K562 (cell line): ENCODE measurements around the gene FOXI1. TPM values are rescaled to one million over a fixed set of nuclear protein-coding genes. Genes with fewer than 3 reads are reported as not detected.

Experiments
- ATAC-seq: fragments of 200-7000 bp; cut with Tn5 transposase; 3 replicates; pipeline ENCODE4 v1.9.1; 2020; ENCODE audit warnings: moderate library complexity
- BruUV-seq: library from RNA; stranded (reverse); fragments of 400-500 nt; replicated peaks from 2 replicates; lab custom pipeline; 2021; lab: Mats Ljungman, UMichigan
- CTCF ChIA-PET: fragments of 300-600 bp; formaldehyde crosslinking; extraction: SDS; loops from one replicate; lab custom pipeline; 2021; ENCODE audit warnings: low intra/inter-chr PET ratio; lab: Yijun Ruan, JAX
- POLR2A ChIA-PET: fragments of 300-600, 350-650 bp; sonication (Branson Sonifier 250); formaldehyde crosslinking; extraction: SDS; loops from one replicate; lab custom pipeline; 2021; ENCODE audit warnings: antibody characterized with exemption, inconsistent platforms; lab: Yijun Ruan, JAX
- DNase-seq, 4 experiments: peaks; one replicate each; pipeline versions ENCODE4 v3.0.0 to v3.0.0-alpha.2; 2011 to 2018; ENCODE audit warnings: low spot score in 3 of 4, mixed read lengths in 3 of 4; ENCODE audit errors: extremely low read depth in 1 of 4
- FAIRE-seq: peaks from 2 replicates; lab custom pipeline; 2011; peaks lifted over from hg19 to GRCh38; lab: Jason Lieb, UNC
- H2AFZ ChIP-seq: 2 replicates; pipeline ENCODE4 v1.6.0; 2011; ENCODE audit warnings: low read depth, low read length, control low read depth, inconsistent platforms
- H3K27ac ChIP-seq: fragments of 200-600 bp; 3 replicates; pipeline ENCODE4 v1.8.0; 2011; ENCODE audit warnings: low read depth, mild to moderate bottlenecking, control low read depth, inconsistent platforms, low read length, moderate library complexity, mixed read lengths; ENCODE audit errors: extremely low read depth
- H3K27me3 ChIP-seq, 2 experiments: fragments of 300-600 bp in 1 of 2; 2 replicates in 1 of 2; 3 replicates in 1 of 2; pipeline versions ENCODE4 v1.6.0 to v1.8.0; 2011; ENCODE audit warnings: inconsistent platforms in 2 of 2, low read length in 2 of 2, mild to moderate bottlenecking in 1 of 2, mixed read lengths in 1 of 2, moderate library complexity in 1 of 2; ENCODE audit not compliant: control insufficient read depth in 2 of 2, insufficient read depth in 2 of 2
- H3K36me3 ChIP-seq: fragments of 300-600 bp; 3 replicates; pipeline ENCODE4 v1.8.0; 2011; ENCODE audit warnings: mild to moderate bottlenecking, low read length, inconsistent platforms; ENCODE audit not compliant: control insufficient read depth, insufficient read depth
- H3K4me1 ChIP-seq, 2 experiments: fragments of 200-600 bp in 1 of 2; replicated peaks in 1 of 2; 2 replicates in 1 of 2; 3 replicates in 1 of 2; pipeline versions ENCODE4 v1.5.1 to v1.8.0; 2011; ENCODE audit warnings: inconsistent platforms in 2 of 2, low read length in 2 of 2, mild to moderate bottlenecking in 1 of 2, mixed read lengths in 1 of 2, moderate library complexity in 1 of 2; ENCODE audit not compliant: control insufficient read depth in 2 of 2, insufficient read depth in 2 of 2
- H3K4me2 ChIP-seq: 2 replicates; pipeline ENCODE4 v1.6.1; 2011; ENCODE audit warnings: low read length, control low read depth, inconsistent platforms, mixed read lengths; ENCODE audit not compliant: insufficient read depth
- H3K4me3 ChIP-seq: fragments of 200-600 bp; sonication (generic), shearing (Covaris generic); 2 replicates; pipeline ENCODE4 v1.5.1; 2016; ENCODE audit warnings: control low read depth, inconsistent platforms
- H3K79me2 ChIP-seq: fragments of 200-600 bp; 3 replicates; pipeline ENCODE4 v1.8.0; 2011; ENCODE audit warnings: low read length, inconsistent platforms; ENCODE audit not compliant: control insufficient read depth, insufficient read depth
- H3K9ac ChIP-seq, 2 experiments: 2 replicates each; pipeline versions ENCODE4 v1.6.0 to v1.6.1; 2011; ENCODE audit warnings: low read depth in 2 of 2, low read length in 2 of 2, control low read depth in 1 of 2, inconsistent platforms in 1 of 2, mild to moderate bottlenecking in 1 of 2, mixed read lengths in 1 of 2; ENCODE audit not compliant: insufficient read depth in 1 of 2
- H3K9me1 ChIP-seq: one replicate; pipeline ENCODE4 v1.6.0; 2011; ENCODE audit warnings: inconsistent platforms, mild to moderate bottlenecking, low read length, moderate library complexity; ENCODE audit not compliant: control insufficient read depth, insufficient read depth
- H3K9me3 ChIP-seq: replicated peaks from 2 replicates; pipeline ENCODE4 v1.5.1; 2011; ENCODE audit warnings: low read depth, low read length, inconsistent platforms; ENCODE audit not compliant: control insufficient read depth, insufficient read depth
- H4K20me1 ChIP-seq: replicated peaks from 2 replicates; pipeline ENCODE4 v1.6.1; 2011; ENCODE audit warnings: low read length, inconsistent platforms, mixed read lengths; ENCODE audit not compliant: control insufficient read depth, insufficient read depth
- C11orf30 ChIP-seq: fragments of 450-650 bp; IDR thresholded peaks from 2 replicates; pipeline ENCODE4 v1.6.1; 2016; ENCODE audit warnings: low read depth, mild to moderate bottlenecking
- CHAMP1 ChIP-seq: fragments of 450-650 bp; IDR thresholded peaks from 2 replicates; pipeline ENCODE4 v1.6.1; 2016; ENCODE audit warnings: mild to moderate bottlenecking
- CHD2 ChIP-seq: IDR thresholded peaks from 2 replicates; pipeline ENCODE4 v1.6.1; 2011; ENCODE audit warnings: low read depth, low read length
- PTBP1 ChIP-seq: fragments of 200-400 bp; formaldehyde crosslinking; IDR thresholded peaks from 2 replicates; pipeline ENCODE4 v1.6.1; 2017; ENCODE audit warnings: low read depth, low read length
- PTRF ChIP-seq: fragments of 450-650 bp; IDR thresholded peaks from 2 replicates; pipeline ENCODE4 v1.6.1; 2016; ENCODE audit warnings: mild to moderate bottlenecking, missing genetic modification characterization, missing compliant biosample characterization
- RAD21 ChIP-seq, 2 experiments: fragments of 250-450 bp in 1 of 2; fragments of 450-650 bp in 1 of 2; sonication (Bioruptor Pico) in 1 of 2; formaldehyde crosslinking in 1 of 2; IDR thresholded peaks in 1 of 2; conservative IDR thresholded peaks in 1 of 2; 2 replicates each; pipeline versions ENCODE4 v1.4.0 to v1.8.0; 2020 to 2022; ENCODE audit warnings: mild to moderate bottlenecking in 2 of 2, moderate library complexity in 1 of 2
- SP2 ChIP-seq: IDR thresholded peaks from 2 replicates; pipeline ENCODE4 v1.6.1; 2011; ENCODE audit warnings: mild to moderate bottlenecking, low read depth, low read length, moderate library complexity; ENCODE audit not compliant: poor library complexity, severe bottlenecking; ENCODE audit errors: extremely low read depth
- U2AF1 ChIP-seq: fragments of 200-400 bp; formaldehyde crosslinking; optimal IDR thresholded peaks from 2 replicates; pipeline ENCODE3; 2017; ENCODE audit warnings: mild to moderate bottlenecking, low read depth, low read length, moderate library complexity
- WGBS: fragments of 100-300 bp; shearing (Covaris generic); methylation state at CpG from one replicate; pipeline ENCODE4 v1.1.6; 2016; ENCODE audit warnings: low coverage, mixed read lengths; ENCODE audit not compliant: insufficient coverage; ENCODE audit errors: missing lambda C conversion rate; 5-methylcytosine and 5-hydroxymethylcytosine counted together
- in situ Hi-C: fragments of 300-500 bp; cut with MboI; formaldehyde crosslinking; loops from 4 replicates; pipeline ENCODE4 v1.15.0; 2018; ENCODE audit warnings: inconsistent platforms, mixed read lengths
- intact Hi-C: fragments of 100-400 bp; cut with micrococcal nuclease; formaldehyde crosslinking; loops from 2 replicates; pipeline ENCODE4 v1.14.2; 2022
- polyA plus RNA-seq, 8 experiments: library from polyadenylated mRNA; depleted of rRNA in 4 of 8; stranded (reverse) in 5 of 8; unstranded in 3 of 8; fragments of >200 nt; fragmentation: Nextera tagmentation in 2 of 8; fragmentation: Illumina TruSeq in 1 of 8; extraction: Ambion mirVana in 2 of 8; extraction: Trizol in 1 of 8; gene quantifications; 2 replicates each; pipeline versions ENCODE4 v1.2.1 to v1.2.3, GENCODE V29; 2011 to 2014; ENCODE audit warnings: inconsistent platforms in 1 of 8, missing spikeins in 1 of 8
- total RNA-seq, 7 experiments: library from RNA; depleted of rRNA in 6 of 7; stranded (reverse); fragments of >200 nt in 6 of 7; fragmentation: Illumina TruSeq in 2 of 7; extraction: Trizol in 2 of 7; gene quantifications; 2 replicates each; pipeline versions ENCODE4 v1.2.1 to v1.2.3, GENCODE V29; 2011 to 2021; ENCODE audit warnings: low replicate concordance in 1 of 7
- TF ChIP-seq, protein P1 (sequence below): fragments of 450-650 bp; IDR thresholded peaks from 2 replicates; pipeline ENCODE4 v1.6.1; 2018; ENCODE audit not compliant: partially characterized antibody
- TF ChIP-seq, protein P2 (sequence below): fragments of 450-650 bp; IDR thresholded peaks from 2 replicates; pipeline ENCODE4 v1.7.1; 2018; ENCODE audit warnings: mild to moderate bottlenecking, low read depth; ENCODE audit not compliant: partially characterized antibody

The FOXI1 gene
- total and polyA plus RNA-seq, 9 of the 15 experiments (the other 6 are each of a cell fraction or from before 2014, with no cell fraction given), result not detected

- TF ChIP-seq RAD21 (CRISPR knock-in tag; conservative IDR thresholded peaks at IDR 0.05 in 1 of 2, IDR thresholded peaks at IDR 0.05 in 1 of 2) (no peak), PTBP1 (no peak), SP2 (no peak)
- TF ChIP-seq, protein P1, sequence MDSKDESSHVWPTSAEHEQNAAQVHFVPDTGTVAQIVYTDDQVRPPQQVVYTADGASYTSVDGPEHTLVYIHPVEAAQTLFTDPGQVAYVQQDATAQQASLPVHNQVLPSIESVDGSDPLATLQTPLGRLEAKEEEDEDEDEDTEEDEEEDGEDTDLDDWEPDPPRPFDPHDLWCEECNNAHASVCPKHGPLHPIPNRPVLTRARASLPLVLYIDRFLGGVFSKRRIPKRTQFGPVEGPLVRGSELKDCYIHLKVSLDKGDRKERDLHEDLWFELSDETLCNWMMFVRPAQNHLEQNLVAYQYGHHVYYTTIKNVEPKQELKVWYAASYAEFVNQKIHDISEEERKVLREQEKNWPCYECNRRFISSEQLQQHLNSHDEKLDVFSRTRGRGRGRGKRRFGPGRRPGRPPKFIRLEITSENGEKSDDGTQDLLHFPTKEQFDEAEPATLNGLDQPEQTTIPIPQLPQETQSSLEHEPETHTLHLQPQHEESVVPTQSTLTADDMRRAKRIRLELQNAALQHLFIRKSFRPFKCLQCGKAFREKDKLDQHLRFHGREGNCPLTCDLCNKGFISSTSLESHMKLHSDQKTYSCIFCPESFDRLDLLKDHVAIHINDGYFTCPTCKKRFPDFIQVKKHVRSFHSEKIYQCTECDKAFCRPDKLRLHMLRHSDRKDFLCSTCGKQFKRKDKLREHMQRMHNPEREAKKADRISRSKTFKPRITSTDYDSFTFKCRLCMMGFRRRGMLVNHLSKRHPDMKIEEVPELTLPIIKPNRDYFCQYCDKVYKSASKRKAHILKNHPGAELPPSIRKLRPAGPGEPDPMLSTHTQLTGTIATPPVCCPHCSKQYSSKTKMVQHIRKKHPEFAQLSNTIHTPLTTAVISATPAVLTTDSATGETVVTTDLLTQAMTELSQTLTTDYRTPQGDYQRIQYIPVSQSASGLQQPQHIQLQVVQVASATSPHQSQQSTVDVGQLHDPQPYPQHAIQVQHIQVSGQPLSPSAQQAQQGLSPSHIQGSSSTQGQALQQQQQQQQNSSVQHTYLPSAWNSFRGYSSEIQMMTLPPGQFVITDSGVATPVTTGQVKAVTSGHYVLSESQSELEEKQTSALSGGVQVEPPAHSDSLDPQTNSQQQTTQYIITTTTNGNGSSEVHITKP, result no peak
- TF ChIP-seq, all 486 proteins: peak for 0
These were observed 38.0 kb downstream of the FOXI1 start (continued) for GRCh38 chr5:170143710-170144109.

DNA sequence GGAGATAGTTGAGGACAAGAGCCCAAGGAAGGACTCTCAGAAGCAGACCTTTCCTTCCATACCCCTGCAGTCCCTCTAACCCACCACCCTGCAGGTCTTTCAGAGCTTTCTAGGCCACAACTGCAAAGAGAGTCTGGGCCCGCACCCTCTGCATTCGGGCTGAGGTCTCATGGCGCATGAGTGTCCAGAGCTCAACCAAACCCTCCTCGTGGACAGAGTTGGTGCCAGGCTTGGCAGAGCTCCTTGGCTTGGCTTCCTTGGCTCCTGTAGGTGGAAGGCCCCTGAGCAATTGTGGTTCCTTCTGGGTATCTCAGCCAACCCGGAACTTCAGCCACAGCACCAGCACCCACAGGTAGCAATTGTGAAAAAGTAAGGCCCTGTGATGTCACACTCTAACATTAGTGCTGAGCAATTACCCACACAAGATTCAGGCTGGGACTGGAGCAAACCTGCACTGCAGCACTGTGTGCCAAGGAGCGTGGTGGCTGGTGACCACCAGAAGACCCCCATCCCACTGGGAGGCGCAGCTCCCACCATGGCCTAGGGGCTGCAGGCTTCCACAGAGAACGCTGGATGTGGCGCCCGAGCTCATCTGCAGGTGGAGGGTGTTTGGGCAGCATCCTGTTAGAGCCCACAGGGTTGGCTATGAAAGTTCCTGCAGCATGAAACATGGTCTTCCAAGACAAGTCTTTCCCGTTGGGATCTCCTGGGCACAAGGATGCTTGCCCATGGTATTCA lies 38.8 kb downstream of the FOXI1 start:
- no peak overlapping the region for H3K4me3 ChIP-seq
- H2AFZ ChIP-seq, result no peak overlapping the region
- POLR2A ChIA-PET, result interaction anchor here (0.7 kb wide), 1 partner anchor 362 kb away, joined by 3 read pairs; no protein-coding TSS in a partner anchor
- H3K79me2 ChIP-seq, result no peaks in the 10 kb centered on the region
- no peaks in the 10 kb centered on the region for H4K20me1 ChIP-seq
- H3K36me3 ChIP-seq, result no peaks in the 10 kb centered on the region
- CTCF ChIA-PET, result no interaction called here
- WGBS, result 11% methylated on average over 11 of the region's 11 CpGs
- no peak overlapping the region for H3K9ac ChIP-seq
- DNase-seq, result no peak
- no peak for ATAC-seq
- H3K27me3 ChIP-seq, result peaks cover 4 to 48% of the 10 kb centered on the region in 2 experiments
- no TSS peak for BruUV-seq
- no peak overlapping the region for H3K27ac ChIP-seq
- FAIRE-seq, result no peak
- in situ Hi-C loops, result no loop called here
- no peaks in the 10 kb centered on the region for H3K9me3 ChIP-seq
- peaks cover 8 to 9% of the 10 kb centered on the region in 2 experiments for H3K4me1 ChIP-seq
- H3K4me2 ChIP-seq, result no peak overlapping the region
- H3K9me1 ChIP-seq, result no peaks in the 10 kb centered on the region
- intact Hi-C loops, result no loop called here
- TF ChIP-seq C11orf30 (no peak), PTRF (tag) (no peak), CHD2 (no peak), CHAMP1 (no peak), U2AF1 (no peak)
- TF ChIP-seq, protein P2, sequence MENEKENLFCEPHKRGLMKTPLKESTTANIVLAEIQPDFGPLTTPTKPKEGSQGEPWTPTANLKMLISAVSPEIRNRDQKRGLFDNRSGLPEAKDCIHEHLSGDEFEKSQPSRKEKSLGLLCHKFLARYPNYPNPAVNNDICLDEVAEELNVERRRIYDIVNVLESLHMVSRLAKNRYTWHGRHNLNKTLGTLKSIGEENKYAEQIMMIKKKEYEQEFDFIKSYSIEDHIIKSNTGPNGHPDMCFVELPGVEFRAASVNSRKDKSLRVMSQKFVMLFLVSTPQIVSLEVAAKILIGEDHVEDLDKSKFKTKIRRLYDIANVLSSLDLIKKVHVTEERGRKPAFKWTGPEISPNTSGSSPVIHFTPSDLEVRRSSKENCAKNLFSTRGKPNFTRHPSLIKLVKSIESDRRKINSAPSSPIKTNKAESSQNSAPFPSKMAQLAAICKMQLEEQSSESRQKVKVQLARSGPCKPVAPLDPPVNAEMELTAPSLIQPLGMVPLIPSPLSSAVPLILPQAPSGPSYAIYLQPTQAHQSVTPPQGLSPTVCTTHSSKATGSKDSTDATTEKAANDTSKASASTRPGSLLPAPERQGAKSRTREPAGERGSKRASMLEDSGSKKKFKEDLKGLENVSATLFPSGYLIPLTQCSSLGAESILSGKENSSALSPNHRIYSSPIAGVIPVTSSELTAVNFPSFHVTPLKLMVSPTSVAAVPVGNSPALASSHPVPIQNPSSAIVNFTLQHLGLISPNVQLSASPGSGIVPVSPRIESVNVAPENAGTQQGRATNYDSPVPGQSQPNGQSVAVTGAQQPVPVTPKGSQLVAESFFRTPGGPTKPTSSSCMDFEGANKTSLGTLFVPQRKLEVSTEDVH, result no peak
